Hematopoietic multipotent progenitor cell treated with erythropoietin and hydrocortisone succinate and interleukin-3 and kit ligand, for 8 days (in vitro differentiated cells): ENCODE data around the gene ECM2.

Source experiments
- DNase-seq: peaks from one replicate; pipeline ENCODE4 v3.0.0-alpha.2; 2015

The ECM2 gene

DNA sequence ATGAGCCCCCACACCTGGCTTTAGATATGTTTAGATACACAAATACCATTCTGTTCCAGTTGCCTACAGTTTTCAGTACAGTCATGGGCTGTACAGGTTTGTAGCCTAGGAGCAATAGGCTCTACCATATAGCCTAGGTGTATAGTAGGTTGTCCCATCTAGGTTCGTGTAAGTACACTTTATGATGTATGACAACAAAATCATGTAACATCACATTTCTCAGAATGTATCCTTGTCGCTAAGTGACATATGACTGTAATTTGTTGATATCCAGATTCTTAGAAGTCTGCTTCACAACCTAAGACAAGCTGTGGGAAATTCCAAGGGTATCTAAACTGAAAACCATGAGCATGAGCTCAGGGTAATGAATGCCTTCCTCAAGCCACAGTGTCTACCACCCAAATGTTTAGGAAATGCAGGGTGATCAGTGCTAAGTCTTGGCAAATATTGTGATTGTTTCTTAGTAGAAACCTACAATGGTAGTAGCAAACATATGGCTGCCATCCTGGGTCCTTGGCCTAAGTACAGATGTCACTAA lies 8.4 kb downstream of the ECM2 start:
- DNase-seq: no peak

DNA sequence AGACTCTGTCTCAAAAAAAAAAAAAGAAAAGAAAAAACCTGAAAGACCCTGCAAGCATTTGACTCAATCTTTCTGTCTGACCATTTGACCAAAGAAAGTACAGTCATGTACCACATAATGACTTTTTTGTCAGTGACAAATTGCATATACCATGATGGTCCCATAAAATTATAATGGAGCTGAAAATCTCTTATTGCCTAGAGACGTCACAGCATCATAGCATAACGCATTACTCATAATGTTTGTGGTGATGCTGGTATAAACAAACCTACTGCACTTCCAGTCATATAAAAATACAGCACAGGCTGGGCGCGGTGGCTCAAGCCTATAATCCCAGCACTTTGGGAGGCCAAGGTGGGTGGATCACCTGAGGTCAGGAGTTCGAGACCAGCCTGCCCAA lies 10.5 kb downstream of the ECM2 start:
- DNase-seq: no peak

DNA sequence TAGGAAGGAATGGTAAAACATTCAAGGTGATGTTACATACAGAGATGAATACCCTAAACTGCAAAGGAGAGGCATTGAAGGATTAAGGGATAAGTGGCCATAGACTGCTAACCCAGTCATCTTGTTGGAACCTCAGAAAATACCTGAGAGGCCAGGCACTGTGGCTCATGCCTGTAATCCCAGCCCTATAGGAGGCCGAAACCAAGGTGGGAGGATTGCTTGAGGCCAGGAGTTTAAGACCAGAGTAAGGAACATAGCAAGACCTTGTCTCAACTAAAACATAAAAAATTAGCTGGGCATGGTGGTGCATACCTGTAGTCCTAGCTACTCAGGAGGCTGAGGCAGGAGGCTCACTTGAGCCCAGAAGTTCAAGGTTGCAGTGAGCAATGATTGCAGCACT lies 10.9 kb downstream of the ECM2 start:
- DNase-seq: no peak

DNA sequence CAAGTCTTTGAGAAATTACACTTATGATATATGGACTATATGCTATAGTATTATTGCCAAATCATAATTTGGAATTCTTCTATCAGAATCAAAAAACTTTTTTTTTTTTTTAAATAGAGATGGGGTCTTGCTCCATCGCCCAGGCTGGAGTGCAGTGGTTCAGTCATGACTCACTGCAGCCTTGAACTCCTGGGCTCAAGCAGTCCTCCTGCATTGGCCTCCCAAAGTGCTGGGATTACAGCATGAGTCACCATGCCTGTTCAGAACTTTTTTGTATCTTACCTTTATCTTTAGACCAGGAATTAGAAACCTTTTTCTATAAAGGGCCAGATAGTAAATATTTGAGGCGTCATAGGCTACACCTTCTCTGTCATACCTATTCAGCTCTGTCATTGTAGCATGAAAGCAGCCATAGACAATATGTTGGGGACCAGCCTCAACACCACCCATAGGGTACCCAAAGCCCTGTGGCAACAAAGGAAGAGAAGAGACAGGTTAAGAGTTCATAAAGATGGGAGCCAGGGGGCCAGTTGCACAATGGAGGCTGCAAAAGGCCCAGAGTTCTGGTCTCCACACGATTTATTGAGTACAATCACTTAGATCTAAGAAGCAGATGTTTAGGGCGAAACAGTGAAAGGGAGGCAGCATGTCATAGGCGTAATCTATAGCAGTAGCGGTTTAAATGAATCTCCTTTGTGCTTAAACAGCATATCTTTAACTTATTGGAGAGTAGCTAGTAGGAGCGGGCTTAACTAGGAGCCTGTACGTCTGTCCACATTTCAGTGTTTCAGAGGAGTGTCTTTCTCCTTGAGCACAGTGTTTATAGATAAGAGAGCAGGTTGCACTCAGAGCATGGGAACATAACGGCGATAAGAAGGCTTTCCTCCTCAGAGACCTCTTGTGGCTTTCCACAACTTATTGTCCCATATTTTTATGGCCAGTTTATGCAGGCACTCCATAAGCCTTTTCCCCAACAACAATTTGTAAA lies 12.5 kb downstream of the ECM2 start:
- peak; percentile 62 for DNase-seq

DNA sequence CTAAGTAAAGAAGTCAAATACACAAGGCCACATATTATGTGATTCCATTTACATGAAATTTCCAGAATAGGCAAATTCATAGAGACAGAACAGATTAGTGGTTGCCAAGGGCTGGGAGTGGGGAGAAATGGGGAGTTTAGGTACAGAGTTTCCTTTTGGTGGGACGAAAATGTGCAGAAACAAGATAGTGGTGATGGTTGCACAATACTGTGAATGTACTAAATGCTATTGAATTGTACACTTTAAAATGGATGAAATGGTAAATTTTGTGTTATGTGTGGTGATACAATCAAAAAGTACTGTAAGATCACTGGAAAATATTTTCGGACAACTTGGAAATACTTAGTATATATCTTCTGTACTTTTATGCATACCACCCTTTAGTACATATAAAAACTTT lies 15.0 kb downstream of the ECM2 start:
- DNase-seq: peak; percentile 7

DNA sequence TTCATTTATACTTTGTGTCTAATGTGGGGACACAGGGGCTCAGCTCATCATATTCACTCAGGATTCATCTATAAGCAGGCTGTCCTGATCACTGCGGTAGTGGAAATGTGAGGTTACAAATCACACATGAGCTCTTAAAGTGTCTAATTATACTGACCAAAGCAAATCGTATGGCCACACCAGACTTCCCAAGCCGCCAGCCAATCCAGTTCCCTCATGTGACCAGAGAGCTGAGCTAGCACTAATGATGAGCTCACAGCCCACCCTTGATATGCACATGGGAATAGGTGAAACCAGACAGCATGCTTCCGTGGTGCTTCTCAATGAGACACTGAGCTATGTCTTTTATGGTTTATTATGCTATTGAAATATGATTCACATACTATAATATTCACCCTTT lies 17.6 kb downstream of the ECM2 start:
- no peak for DNase-seq

DNA sequence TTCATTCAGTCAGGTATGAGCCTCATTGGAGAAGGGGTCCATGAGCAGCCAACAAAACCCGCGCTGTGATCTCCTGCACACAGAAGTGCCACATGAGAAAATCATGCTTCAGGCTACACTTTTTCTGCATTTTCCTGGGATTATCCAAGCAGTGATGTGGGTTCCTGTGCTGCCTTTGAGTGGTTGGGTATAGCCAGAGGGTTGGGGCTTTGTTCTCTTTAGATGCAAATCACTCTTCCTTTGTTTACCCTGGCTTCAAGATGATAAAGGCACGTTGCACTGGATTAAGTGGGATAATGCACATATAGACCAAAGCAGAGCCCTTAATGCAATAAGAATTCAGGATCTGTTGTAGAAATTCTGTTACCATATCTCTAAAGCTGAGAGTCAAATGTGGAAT lies 18.7 kb downstream of the ECM2 start:
- no peak for DNase-seq

DNA sequence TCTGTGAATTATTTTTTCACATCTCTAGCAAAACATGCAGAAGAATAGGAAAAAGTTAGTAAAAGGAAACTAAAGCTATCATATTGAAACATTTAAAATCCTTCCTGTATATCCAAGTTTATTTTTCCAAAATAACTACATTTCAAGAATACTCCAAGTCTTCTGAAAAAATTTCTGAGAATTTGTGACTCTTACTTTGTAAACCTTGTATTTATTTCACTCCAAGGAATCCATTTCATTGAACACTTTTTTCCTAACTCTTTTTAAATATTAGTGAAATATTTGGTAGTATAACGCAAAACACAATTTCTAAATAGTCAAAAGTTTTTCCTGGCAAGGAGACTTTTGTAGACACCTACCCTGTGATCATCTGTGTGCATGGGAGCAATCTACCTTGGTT lies 19.3 kb downstream of the ECM2 start:
- DNase-seq: no peak

DNA sequence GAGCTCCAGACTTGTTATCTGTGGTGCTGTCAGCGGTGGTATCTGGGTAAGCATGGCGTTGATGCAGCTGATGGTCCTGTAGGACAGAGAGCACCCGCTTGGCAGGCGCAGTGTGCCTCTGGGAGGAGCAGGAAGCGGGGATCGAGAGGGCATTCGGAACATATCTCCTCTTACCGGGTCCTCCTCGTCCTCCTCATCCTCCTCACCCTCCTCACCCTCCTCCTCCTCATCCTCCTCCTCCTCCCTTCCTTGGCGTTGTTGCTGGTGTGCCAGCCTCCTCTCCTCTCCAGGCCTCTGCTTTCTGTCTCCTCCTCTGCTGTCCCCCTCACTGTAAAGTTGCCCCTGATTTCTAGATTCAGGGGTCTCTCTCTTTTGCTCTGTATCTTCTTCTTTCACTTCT lies 21.2 kb downstream of the ECM2 start:
- no peak for DNase-seq

DNA sequence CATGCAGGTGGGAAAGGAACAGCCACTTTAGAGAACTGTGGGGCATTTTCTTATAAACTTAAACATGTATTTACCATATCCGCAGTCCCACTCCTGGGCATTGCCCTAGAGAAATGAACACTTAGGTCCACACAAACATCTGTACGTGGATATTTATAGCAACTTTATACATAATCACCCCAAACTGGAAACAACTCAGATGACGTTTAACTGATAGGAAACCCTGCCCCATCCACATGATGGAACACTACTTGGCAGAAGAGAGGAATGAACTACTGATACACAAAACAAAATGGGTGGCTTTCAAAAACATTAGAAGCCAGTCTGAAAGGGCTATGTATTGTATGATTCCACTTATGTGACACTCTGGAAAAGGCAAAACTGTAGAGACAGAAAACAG lies 22.4 kb downstream of the ECM2 start:
- DNase-seq: no peak

DNA sequence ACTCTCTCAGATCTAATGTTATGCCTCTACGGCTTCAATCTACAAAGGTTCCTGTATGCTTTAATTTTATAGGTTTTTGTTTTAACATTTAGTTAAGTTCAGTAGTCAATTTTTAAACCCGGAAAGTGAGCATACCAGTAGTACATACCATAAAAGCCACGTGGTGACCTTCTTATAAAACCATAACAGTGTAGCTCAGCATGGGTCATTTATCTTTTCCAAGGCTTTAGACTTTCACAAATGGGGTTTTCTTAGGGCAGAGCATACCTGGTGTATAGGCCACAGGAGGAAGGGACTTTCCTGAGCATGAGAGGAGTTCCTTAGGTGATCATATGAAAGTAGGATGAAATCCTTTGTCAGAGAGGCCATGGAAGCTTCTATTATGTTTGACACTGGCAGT lies 23.2 kb downstream of the ECM2 start:
- no peak for DNase-seq

DNA sequence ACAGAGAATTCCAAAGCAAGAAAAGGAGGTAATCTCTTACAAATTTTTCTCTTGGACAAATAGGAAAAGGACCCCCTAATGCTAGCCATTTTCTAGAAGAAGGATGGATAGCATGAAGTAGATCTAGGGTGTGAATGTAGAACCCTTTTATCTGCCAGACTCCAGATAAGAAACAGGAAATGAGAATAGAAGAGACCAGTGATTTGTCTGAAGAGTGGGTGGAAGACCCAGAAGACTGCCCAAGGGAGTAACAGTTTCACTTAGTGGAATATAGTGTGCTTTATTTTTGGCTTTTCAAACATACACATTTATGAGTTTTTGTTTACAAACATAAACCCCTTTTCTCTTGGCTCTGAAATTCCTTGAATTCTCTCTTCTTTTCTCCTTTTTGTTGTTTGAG lies 25.0 kb downstream of the ECM2 start:
- no peak for DNase-seq

DNA sequence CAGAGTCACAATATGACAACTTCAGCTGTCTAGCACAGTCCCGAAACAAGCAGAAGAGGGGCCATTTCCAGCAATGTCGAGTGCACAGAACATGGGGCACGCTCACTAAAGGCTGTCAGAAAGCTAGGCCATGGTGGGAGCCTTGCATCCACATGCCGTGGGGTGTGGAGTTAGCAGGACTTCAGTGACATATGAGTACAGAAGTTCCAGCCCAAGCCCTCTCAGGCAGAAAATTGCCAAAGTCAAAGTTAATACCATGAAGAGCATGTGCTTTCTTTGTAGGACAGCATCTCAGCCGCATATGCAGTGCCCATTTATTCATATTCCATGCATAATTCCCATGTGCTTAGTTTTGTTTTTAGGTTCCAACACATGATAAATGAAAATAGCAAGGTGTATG lies 26.7 kb downstream of the ECM2 start:
- DNase-seq: no peak

DNA sequence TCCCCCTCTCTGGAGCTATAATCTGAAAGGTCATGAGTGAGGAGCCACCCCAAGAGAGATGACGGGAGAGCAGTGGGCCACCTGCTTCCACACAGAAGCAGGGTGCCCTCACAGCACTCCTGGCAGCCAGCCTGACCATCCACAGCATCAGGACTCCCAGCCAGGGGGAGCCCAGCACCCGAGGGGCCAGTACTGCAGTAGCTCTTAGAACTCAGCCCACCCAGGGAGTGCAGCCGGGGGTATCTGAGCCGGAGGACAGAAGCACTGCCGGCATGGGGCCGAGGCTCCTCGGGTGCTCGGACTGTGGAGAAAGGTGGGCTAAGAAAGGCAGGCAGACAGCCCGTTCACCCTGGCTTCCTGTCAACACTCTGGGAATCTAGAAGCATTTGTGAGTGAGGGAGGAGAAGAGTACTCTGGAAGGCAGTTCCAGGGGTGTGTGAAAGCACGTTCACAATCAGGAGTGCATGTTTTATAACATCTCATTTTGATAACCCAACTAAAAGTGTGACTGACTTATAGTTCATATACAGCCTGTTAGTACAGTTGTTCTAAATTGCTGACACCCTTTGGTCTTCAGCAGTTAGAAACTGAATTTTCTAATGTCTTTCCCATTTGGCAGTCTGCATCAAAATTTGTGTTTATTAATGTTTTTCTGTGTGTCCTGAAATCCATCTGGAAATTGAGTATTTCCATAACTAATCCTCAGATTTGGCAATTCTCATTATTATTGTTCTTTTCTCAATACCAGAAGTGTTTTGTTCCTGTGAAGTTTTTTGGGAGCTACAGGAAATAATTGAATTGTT lies 27.6 kb downstream of the ECM2 start:
- DNase-seq: no peak

DNA sequence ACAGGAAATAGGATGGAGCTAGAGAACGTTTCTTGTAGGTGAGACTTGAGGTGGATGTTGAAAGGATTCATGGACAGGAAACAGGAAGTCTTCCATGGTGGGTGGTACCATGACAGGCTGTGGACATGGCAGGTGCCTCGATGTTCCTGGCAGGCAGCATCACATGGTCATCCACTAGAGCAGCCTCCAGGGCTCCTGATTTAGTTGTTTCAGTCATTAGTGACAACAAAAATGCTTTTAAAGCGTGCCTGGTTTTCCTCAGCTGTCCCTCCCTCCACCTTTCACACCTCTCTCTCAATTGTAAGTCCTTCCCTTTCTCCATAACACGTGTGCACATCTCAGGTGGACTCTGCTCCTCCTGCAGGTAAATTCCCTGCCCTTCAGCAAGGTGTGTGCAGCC lies 28.3 kb downstream of the ECM2 start:
- no peak for DNase-seq

DNA sequence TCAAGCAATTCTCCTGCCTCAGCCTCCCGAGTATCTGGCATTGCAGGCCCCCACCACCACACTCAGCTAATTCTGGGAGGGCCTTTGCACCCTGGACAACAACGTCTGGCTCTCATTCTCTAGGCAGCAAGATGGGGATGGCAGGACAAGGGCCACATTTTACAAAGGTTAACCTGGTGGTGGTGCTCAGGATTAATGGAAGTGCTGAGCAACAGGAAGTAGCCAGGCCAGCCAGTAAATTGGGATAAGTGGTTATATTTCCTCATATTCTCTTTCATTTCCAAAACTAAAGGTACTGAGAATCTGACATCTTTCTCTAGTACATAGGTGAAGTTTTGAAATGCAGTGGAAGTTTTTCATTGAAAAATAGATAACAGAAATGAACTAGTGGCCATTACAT lies 28.8 kb downstream of the ECM2 start:
- DNase-seq: no peak

DNA sequence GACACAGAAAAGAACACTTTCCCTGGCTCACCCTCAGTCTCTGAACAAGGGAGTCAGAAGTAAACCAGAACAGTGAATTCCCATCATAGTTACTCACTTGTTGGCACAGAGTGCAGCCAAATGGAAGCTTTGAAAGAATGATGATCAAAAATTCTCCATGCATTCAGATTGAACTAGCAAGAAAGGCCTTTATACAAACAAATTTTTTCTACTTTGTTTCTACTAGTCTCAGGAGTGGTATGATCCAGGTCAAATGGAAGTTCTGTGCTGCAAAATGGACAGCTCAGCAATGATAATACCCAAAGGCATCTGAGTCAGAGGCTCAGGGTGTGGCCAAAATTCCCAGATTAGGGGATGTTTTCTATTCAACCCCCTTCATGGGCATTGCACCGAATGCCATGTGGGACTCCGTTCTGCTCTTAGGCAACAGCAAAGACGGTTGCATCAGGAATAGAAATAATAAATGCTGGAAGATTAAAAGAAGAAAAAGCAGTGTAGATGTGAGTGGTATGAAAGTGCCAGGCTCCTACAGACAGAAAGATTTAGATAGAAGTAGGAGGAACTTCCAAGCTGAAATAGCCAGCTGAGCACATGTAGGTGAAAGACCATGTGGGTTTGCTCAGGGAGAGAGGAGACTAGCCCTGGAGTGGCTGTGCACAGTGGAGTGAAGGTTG lies 29.5 kb downstream of the ECM2 start:
- DNase-seq: no peak

DNA sequence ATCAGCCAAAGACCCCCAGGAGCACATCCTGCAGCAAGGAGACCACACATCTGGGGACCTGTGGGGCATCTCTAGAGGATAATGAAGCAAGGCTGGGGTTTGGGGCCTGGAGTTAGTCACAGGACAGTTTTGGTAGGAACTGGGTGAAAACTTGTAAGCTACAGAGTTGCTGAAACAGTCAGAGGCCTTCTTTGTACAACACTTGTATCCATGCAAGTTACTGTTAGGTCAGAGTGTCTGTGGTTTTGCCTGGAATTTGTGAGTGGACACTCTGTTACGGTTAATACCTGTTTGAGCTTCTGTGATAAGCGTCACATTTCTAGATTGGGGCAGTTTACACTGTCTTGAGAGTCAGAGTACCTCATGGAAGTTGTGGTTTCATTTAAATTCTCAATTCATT lies 30.9 kb downstream of the ECM2 start:
- DNase-seq: no peak

DNA sequence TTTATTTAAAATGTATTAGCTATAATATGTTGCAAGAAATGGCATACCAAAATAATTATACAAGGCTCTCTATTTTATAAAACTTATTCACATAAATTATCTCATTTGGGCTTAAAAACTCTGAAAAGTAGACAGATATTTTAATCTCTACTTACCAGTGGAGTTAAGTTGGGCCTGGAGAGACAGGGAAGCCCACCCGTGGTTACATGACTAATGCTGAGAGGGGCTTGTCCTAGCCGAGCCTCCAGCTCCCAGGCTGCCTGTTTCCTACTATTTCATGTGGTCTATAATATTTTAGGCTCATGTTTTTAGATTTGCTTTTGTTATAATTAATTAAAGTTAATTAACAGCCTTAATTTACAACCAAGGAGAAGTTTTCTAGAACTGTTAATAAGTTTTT lies 32.6 kb downstream of the ECM2 start:
- peak; percentile 33 for DNase-seq

DNA sequence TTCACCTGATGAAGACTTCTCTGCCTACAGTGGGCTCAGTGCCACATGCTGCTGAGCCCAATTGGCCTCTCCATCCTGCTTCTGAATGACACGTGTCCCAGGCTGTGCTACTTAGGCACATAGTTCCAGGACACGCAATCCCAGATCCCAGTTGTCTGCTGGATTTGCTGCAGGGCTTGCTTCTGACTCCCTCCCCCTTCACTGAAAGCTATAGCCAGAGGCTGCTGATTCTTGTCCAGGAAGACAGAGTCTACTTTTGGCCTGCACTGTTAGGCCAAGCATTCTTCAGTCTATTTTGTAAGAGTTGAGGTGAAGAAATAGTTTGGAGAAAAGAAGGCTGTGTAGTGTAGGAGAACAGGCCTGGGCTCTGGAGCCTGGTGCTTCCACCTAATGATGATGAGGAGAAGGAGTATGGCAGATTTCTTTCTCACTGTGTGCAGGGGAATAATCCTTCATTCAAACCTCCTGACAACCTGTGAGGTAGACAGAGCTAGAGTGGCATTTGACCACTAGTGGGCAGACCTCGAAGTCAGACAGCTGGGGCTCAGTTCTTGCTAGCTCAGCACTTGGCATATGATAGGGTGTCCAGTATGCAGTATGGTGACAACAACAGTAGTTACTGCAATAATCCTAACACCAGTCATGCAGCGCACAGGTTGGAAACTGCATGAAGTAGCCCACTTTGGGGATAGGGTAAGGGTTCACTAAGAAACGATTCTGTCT lies 34.0 kb downstream of the ECM2 start:
- peak; percentile 69 for DNase-seq

DNA sequence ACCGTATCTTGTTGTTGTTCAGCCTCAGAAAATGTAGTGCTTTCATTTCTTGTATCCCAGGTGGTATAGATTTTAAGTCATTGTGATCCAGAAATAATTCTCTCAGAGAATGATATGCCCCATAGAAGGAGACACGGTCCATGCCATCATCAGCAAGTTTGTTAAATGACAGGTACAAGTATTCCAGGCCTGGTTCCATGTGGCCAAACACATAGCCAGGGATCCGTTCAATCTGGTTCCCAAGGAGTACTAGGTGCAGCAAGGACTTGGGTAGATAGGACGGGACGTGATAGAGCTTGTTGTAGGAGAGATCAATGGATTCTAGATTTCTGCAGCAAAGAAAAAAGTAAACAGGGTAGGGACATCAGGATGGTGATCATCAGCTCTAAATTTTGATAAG lies 35.1 kb downstream of the ECM2 start:
- DNase-seq: no peak

DNA sequence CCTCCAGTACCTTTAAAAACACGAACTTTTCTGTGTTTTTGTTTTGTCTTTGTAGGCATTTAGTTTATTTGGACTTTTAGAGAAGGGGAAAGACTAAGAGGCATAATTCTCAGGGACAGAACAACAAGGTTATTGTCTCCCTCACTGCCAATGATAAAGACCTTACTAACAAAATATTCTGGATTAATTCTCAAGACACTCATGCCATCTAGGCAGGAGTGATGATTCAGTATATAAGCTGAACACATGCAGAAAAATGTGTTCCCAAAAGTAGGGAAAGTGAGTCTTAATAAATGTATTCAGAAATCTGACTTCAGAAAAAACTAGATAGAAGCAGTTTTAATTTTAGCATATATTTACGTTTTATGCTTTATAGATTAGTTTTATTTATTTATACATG lies 36.1 kb downstream of the ECM2 start:
- DNase-seq: no peak
